Activated gamma-delta T cell treated with Interleukin-2 at 50 U/mL for 16 hours (primary cell): ENCODE data around the gene NTN1.

Experiments used
- DNase-seq: peaks from one replicate; pipeline ENCODE4 v3.0.0-alpha.2; 2020

Gene NTN1

DNA sequence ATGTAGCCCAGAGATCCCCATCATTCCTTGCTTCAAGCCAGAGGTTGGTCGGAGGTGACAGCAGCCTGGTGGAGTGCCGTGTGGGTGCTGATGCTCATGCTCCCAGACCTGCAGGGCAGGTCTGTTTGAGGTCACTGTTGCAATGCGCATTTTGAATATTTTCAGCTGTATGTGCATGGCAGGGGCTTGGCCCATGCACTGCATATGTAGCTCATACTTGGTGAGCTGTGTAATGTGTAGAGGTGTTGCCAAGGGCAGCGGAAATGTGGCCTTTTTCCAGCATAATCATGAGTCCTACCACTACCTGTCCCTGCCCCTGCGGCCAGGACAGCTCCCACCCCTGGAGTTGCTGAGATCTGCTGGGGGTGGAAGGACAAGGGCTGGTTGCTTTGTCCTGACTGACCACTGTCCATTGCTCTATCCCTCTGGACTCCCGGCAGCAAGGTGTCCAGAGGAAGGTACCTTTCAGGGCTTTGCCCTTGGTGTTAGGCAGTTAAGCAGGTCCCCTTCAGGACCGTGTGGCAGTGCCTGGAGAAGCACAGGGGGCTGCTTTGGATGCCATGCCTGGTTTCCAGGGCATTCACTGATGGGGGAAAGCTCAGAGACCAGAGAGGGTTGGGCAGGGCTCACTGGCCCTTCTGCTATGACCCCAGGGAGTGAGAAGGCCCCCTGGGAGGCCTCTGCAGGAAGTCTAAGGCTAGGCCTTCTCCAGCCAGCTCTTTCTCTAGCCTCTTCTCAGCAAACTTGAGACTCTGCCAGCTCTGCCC is 215.2 kb downstream of the NTN1 start:
- no peak for DNase-seq

DNA sequence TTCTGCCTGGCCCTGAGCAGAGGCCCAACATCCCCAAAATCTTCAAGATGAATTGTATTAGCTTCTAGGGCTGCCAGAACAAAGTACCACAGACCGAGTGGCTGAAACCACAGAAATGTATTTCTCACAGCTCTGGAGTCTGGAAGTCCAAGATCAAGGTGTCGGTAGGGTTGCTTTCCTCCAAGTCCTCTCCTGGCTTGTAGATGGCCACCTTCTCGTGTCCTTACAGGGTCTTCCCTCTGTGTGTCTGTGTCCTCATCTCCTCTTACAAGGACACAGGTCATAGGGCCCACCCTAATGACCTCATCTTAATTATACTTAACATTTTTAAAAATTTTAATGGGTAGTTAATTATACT is 215.7 kb downstream of the NTN1 start:
- no peak for DNase-seq

DNA sequence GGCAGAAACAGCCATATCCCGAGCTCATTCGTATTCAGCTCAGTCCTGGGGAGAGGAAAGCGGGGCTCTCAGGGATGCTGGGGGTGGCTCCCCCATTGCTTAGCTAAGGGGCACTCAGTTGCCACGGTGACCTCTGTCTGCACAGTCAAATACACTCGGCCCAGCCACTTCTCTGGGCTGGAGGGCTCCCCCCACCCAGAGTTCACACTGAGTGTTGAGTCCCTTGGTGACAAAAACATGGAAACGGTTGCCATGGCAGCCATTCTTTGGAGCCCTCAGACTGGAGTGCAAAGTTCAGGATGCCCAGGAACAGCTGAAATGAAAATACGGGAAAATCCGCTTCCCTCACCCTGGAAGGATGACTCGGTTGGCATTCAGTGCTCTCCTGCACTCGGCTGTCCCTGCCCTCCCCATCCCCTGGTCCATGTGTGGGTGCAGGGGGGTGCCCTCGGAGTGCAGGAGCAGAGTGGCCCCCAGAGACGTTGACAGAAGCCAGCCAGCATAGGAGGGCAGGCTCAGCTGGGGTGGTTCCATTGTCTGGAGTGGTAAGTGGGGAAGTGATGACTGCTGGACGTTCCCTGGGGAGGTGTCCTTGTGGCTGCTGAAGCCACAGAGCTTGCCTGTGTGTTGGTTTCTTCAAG is 216.5 kb downstream of the NTN1 start:
- no peak for DNase-seq

DNA sequence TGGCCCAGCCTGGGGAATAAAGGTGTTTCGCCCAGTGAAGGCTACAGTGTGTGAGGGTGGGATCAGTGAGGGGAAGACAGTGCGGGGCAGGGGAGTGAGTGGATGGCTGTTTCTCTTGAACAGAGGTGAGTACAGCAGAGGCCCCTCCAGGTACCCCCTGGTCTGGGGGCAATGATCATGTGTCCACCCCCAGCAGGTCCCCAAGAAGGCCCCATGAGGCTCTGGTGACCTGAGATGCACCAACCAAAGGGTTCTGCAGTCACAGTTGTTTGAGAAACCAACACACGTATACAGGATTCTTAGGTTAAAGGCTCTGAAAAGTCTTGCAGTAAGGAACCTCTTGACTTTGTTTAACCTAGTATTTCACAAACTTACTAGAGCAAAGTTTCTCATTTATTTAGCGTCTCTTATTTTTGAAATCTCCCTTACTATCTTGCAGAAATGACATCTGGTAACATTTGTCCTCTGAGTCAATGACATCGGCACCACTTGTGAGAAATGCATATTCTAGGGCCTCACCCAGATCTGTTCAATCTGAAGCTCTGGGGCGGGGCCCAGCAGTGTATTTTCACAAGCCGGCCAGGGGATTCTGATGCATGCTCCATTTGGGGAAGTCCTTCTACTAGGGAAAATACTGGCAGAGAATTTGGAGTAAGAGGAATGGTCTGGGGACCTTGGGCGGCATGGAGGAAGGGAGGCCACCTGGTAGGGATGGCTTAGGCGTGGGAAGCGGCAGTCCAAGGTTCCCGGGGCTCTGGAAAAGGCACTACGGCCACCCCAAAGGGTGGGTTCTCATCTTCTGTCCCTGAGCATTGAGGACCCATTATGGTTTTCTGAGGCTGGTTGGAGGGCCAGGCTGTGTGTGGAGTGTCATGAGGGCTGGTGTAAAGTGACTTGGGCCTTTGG is 217.3 kb downstream of the NTN1 start:
- no peak for DNase-seq

DNA sequence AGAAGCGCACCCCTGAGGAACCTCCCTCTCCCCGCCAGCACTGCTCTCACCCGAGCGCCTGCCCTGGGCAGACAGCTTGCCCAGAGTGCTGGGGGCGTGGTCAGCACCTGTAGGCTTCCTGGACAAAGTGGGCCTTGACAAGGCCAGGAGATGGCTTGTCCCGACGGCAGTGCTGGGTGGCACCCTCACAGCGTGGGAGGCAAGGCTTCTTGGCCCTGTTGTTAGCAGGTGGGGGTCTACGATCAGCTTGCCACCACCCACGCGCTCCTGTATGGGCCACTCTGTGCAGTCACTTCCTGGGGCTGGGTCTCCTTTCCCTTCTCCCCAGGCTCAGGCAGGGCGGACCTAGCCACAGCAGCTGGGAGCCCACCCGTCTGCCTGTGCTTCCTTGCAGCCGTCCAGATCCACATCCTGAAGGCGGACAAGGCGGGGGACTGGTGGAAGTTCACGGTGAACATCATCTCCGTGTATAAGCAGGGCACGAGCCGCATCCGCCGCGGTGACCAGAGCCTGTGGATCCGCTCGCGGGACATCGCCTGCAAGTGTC is 218.0 kb downstream of the NTN1 start:
- no peak for DNase-seq

DNA sequence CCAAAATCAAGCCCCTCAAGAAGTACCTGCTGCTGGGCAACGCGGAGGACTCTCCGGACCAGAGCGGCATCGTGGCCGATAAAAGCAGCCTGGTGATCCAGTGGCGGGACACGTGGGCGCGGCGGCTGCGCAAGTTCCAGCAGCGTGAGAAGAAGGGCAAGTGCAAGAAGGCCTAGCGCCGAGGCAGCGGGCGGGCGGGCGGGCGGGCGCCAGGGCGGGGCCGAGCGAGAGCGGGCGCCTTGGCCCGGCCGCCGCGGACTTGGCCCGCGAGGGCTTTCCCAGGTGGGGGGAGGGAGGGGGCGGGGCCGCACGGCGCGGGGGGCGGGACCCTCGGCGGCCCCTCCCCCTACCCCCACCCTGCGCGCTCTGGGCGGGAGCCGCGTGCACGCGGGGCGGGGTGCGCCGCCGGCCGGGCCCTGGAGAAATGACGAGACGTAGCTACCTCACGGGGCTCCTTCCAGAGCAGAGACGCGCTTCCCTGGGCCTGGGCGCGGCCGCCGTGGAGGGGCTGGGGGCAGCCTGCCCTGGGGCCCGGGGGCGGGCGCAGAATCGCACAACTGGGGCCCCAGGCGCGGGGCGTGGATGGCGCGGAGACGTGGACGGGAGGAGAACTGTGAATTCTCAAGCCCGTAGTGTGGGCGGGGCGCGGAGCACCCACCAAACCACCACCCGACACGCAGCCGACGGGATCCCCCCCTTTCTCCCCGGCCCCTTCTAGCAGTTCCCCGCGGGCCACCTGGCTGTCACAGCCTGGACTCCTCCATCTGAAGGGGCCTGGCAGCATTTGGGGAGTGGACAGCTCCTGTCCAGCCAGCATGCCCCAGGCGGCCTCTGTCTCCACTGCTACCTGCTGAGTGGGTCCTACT is 218.7 kb downstream of the NTN1 start:
- peak; percentile 57 for DNase-seq

DNA sequence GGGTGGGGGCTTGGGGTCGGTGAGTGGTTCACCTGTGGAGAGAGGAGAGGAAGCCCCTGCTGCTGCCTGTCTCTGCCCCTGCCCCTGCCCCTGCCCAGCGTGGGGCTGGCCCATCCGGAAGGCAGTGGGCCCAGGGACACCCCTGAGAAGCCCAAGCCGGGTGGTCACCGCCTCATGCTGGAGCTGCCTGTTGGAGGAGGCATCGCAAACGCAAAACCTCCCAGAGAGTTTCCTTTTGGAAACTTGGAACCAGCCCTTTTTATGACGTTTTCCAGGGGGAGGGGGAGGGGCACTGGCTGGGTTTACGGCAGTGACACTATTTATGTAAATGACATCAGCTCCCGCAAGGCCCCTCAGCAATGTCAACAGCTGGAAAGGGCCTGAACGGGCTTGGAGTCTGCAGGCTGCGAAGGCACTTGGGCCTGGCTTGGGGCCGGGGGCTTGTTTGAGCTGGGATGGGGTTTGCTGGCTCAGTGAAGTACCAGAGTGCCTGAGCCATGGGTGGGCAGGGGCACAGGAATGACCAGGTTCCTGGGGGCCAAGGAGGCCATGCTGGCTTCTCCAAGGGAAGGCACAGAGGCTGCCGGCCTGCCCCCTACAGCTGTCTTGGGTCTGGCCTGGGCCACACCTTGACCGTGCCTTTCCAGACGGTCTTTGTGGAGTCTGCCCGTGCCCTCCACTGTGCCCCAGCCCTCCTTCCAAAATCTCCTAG is 219.5 kb downstream of the NTN1 start:
- DNase-seq: no peak

DNA sequence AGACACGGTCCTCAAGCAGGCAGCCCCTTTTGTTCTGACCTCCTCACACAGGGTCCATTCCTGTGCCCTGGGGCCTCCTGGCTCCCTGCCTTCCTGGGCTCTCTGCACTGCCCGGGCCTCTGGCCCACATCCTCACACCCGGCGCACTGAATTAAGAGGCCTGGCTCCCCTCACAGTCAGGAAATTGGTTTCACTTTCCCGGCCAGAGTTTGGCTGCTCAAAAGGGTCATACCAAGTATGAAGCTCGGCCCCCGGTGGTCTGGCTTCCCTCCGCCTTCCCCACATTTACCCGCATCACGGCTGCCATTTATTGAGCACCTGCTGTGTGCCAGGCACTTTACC is 220.0 kb downstream of the NTN1 start:
- no peak for DNase-seq

DNA sequence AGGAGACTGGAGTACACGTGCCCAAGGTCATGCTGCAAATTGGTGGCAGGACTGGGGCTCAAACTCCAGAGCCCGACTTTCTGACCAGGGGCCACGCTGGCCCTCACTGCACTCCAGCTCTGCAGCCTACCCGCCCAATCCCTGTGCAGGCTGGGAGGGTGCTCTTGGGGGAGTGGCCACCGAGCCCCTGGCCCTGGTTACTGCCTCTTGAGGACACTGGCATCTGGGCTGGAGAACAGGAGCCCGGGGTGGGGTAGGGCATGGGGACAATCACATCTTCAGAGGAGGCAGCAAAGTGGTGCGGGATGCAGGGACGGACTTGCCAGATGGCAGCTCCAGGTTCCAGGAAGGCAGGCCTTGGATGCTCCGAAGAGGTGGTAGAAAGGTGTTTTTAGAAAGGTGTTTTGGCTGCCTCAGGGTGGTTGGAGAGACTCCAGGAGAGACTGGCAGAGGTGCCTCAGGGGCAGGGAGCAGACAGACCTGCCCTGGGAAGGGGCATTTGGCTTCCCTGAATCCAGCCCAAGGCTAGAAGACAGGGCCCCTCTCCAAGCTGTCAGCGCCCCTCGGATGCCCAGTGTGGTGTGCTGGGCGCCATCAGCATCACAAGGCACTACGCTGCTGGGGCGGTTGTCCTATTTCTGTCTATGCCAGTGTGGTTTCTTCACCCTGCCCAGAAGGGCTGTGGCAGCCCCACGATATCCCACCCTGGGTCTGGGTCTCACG is 220.6 kb downstream of the NTN1 start:
- DNase-seq: no peak

DNA sequence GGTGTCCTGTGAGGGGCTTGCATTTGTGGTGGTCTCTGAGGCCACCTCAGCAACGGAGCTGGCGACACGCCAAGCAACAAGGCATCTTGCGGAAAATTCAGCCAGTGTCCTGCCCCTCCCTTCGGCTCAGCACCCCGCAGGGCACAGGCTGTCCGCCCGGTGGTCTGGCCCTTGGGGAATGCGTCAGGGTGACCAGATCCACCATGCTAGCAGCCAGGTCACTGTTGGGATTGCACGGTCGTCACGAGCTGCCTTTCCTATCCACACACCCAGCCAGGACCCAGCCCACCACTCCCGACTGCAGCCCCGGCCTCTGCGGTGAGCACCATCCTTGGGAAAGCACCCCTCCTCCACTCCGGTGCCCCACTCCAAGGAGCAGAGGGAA is 221.2 kb downstream of the NTN1 start:
- no peak for DNase-seq

DNA sequence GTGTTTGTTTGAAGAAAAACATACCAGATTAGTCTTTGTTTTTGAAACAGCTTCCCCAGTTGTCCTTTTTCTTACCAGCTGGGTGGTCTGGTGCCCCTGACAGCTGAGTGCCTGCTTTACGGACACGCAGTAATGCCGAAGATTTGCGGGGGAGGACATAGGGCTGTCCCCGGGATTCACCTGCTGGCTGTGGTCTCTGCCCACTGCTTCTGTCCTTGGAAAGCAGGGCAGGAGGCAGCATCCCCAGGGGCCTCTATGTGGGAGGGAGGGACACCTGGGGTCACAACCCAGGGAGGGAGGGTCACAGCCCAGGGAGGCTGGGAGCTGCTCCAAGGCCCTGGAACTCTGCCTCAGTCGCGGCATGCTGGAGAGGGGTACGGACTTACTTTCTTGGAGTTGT is 221.7 kb downstream of the NTN1 start:
- no peak for DNase-seq

DNA sequence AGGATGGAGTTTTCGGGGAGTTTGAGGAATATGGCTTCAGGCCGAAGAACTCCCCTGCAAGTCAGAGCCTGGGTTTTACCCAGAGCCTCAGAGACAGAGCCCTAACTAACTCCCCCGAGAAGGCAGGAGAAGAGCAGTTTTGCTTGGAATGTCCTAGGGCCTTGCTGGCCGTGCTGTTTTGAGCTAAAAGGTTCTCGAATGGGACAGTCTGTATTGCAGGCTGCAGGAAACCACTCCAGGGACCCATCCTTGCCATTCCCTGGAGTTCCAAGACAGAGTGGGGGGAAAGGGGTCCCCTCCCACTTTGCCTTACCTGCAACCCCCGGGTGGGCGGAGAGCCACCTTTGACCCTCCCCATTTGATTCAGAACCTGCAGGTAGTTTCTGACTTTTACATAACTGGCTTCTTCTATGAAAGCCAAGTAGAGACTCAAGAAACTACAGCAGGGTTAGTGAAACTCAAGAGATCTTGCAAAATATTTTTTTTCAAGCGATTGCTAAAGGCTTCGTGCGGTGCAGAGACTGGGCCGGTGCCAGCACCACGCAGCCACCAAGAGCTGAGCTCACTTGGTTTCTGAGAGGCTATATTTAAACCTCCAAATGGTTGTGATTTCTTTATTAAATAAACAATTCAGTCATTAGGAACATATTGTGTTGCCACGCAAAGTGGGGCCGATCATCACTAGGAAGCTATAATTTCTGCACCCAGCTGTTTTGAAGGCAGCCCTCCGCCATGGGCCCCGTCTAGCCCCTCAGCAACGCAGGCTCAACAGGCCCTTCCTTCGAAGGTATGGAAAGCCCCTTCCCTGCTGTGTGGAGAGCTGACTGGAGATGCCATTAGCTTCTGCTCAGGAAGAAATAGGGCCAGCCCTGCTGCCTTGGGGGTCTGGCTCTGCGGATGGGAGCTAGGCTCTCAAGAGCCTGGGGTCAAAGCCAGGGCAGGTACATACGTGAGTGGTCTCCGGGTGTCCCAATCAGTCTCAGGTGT is 223.0 kb downstream of the NTN1 start:
- DNase-seq: no peak

DNA sequence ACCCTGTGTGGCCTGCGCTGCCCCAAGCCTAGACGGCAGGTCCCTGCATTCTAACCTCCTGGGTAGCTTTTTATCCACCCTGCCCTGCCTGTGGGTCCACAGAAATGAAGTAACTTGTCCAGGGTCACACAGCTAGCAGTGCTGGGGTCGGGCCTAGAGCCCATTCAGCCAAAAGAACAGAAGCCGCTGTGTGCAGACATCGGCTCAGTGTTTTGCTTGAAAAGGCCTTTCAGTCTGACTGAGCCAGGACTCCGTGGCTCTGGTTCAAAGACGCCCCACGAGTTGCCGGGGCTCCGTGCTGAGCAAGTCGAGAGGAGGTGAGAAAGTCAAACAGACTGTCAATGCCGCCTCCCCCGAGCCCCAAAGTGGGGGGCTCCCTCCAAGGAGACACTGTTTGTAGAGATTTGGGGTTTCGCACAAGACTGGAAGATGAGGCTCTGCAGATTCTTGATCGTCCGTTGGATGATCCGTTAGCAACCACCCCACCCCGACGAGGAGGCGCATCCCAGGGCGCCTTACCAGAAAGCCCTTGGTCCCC is 226.2 kb downstream of the NTN1 start:
- no peak for DNase-seq

DNA sequence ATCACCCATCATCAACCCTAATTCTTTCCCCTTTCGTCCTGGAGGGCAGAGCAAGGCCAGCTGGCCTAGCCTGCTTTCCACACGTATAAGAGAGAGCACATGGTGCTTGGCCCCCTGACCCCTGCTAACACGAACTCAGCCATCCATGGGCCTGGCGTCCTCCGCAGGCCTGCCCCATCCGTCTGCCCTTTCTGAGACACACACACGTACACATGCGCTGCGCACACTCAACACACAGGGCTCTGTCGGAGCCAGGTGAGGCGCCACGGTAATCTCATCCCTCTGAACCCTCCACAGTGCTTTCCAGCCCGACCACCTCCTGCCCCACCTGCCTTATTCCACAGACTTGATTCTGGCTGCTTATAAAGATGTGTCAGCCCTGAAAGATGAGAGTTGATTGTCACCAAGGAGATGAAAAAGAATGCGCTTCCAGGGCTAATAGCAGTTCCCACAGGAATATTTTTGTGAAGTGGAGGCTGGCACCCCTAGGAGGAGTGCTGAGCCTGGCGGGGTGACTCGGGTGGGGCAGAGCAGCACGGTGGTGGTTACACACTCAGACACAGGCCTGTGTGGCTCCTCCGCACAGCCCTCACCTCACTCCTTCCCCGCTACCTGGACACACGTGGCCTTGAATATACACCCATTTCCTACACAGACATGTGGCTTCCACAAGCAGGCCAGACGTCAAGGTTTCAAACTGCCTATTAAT is 228.1 kb downstream of the NTN1 start:
- no peak for DNase-seq

DNA sequence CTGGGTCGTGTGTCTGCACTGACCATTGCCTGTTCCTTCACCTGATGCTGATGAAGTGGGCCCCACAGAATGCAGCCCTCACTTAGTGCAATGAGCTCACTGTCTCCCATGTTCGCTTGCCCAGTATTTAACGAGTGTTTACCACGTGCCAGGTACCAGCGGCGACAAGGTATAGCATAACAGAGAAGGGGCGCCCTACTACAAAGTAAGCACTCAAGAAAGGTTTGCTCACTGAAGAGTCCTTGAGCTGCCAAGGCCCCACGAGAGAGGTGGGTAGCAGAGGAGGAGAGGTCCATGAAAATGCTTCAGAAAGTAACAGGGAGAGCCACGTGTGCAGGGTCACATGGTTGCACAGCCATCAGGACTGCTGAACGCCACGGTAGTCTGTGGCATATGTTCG is 230.0 kb downstream of the NTN1 start:
- DNase-seq: no peak

DNA sequence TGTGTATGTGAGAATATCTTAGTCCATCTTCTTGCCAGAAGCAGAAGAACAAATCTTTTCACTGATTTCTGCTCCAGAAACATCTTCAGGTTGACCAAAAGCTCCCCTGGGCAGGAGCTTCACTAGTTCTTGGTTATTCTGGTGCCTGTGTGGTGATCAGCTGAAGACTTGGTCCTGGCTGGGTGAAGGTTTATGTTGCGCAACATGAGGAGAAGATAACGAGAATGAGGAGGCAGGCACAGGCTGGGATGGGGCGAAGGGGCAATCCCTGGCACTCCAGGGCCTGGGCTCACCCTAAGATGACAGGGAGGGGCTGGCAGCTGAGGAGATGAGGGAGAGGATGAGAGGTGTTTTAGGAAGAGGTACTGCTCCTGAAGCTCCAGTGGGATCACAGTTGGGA is 232.0 kb downstream of the NTN1 start:
- no peak for DNase-seq

DNA sequence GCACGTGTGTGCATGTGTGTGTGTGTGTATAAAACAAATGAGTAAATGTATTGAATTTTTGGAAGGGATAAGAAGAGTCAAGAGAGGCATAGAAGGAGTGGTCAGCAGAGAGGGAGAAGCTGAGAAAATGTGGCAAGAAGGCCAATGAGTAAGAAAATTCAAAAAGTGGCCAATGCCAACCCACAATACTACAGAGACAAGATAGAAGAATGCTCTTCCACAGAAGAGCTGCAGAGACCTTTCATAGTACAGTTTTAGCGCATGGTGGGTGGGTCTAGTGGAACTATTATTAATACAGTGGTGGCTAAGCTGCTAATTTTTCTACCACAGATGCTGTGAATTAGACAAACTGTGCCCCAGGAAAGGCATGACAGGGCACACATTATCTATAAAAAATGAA is 233.5 kb downstream of the NTN1 start:
- DNase-seq: no peak

DNA sequence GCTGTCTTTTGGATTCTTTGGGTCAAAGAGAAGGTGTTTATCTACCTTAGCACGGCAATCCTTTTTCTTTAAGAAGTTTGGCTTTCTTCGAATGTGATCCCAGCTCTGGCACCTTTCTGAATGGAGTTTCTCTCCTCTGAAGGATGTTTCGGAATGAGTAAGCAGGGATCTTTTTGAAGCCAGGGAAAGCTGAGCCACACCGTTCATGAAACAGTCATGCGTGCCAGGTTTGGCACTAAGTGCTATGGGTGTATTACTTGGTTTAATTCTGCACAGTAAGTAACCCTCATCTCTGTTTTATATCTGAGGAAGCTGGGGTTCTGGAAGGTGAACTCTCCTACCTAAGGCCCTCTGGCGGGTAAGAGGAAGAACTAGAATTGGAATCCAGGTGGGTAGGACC is 234.5 kb downstream of the NTN1 start:
- DNase-seq: no peak

DNA sequence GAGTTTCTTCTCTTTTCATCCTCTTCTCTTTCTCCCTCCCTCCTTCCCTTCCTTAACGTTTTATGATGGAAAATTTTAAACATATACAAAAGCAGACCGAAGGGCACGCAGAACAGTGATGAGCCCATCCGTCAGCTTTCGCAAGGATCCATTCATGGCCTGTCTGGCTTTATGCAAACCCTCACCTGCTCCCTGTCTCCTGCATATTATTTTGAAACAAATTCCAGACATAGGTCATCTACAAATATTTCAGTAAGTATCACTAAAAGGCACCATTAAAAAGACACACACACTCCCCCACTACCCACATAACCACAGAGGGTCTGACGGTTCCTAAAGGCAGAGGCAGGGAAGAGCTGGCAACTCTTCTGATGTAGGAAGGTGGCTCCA is 235.0 kb downstream of the NTN1 start:
- DNase-seq: no peak
